ENCODE measurements around the gene KCTD6. TPM values are rescaled to one million over a fixed set of nuclear protein-coding genes. Genes with fewer than 3 reads are reported as not detected.

Gene KCTD6
- total and polyA plus RNA-seq, 2 experiments from 2014 or later: 28.3 to 34.6 TPM

GRCh38 chr3:58507356-58508078 lies 15.6 kb downstream of the KCTD6 start (continued):
- TF ChIP-seq REST (IDR thresholded peaks at IDR 0.05; ENCODE audit: unreplicated experiment): no peak

- Mint-ChIP-seq H3K4me1 (no peaks in the 10 kb centered on the region), H3K27me3 (ENCODE audit: insufficient read depth, low read depth, poor library complexity) (peaks cover 1% of the 10 kb centered on the region), H3K9me3 (no peaks in the 10 kb centered on the region), H3K27ac (no peak overlapping the region), H3K36me3 (ENCODE audit: low read depth) (no peaks in the 10 kb centered on the region), H3K4me3 (no peak overlapping the region)
- H3K4me3 ChIP-seq: no peak overlapping the region
- no peak overlapping the region for H2AFZ ChIP-seq
- H3K79me2 ChIP-seq (replicated peaks; ENCODE audit: insufficient read depth): peaks cover 3% of the 10 kb centered on the region; the same call in 1 of the 2 replicates
- H3K4me1 ChIP-seq (ENCODE audit: insufficient read depth): no peaks in the 10 kb centered on the region
- H3K36me3 ChIP-seq (ENCODE audit: insufficient read depth): no peaks in the 10 kb centered on the region
- no peak overlapping the region for H3K4me2 ChIP-seq
- DNase-seq (ENCODE audit: low spot score) (no peak), ATAC-seq (no peak)
- no peak overlapping the region for H3K27ac ChIP-seq (ENCODE audit: low read depth)
- H3K9me2 ChIP-seq (ENCODE audit: insufficient read depth): peaks cover 6% of the 10 kb centered on the region; the same call in 1 of the 2 replicates
- H4K20me1 ChIP-seq (replicated peaks; ENCODE audit: insufficient read depth): no peaks in the 10 kb centered on the region
- no peaks in the 10 kb centered on the region for H3K27me3 ChIP-seq (ENCODE audit: insufficient read depth)
- no peaks in the 10 kb centered on the region for H3F3A ChIP-seq (replicated peaks; ENCODE audit: low read depth)
- TF ChIP-seq POLR2AphosphoS5 (IDR thresholded peaks at IDR 0.05; ENCODE audit: low read depth) (no peak), ZNF462 (CRISPR knock-in tag; IDR thresholded peaks at IDR 0.05) (no peak), CTCF (conservative IDR thresholded peaks at IDR 0.05; ENCODE audit: low read depth in 2 of 2) (no peak), CREB1 (CRISPR knock-in tag; IDR thresholded peaks at IDR 0.05; ENCODE audit: low read depth) (no peak), ZNF331 (CRISPR knock-in tag; IDR thresholded peaks at IDR 0.05; ENCODE audit: low read depth) (no peak), REST (IDR thresholded peaks at IDR 0.05; ENCODE audit: unreplicated experiment) (no peak), STAT1 (IDR thresholded peaks at IDR 0.05; ENCODE audit: unreplicated experiment) (no peak), ZNF114 (CRISPR knock-in tag; IDR thresholded peaks at IDR 0.05) (no peak)
Measured at GRCh38 chr3:58508437-58508836, 16.5 kb downstream of the KCTD6 start.
